LNCaP clone FGC (cell line): ENCODE results near the gene TRAK1.
"Not testable (repeated sequence)": the region's sequence is repeated elsewhere in the genome, so short reads cannot be mapped to it uniquely, and the experiment has no call there.

Experiments used
- DNase-seq: peaks from one replicate; pipeline ENCODE4 v3.0.0-alpha.2; 2011; ENCODE audit warnings: low read depth
- H3K4me3 ChIP-seq: 2 replicates; pipeline ENCODE4 v1.5.1; 2011; ENCODE audit warnings: mild to moderate bottlenecking, low read depth, low read length, control low read depth
- CTCF ChIP-seq: IDR thresholded peaks from 2 replicates; pipeline ENCODE4 v1.5.1; 2012; ENCODE audit warnings: mild to moderate bottlenecking; ENCODE audit not compliant: control insufficient read depth, insufficient read depth; ENCODE audit errors: extremely low read depth

The TRAK1 gene

DNA sequence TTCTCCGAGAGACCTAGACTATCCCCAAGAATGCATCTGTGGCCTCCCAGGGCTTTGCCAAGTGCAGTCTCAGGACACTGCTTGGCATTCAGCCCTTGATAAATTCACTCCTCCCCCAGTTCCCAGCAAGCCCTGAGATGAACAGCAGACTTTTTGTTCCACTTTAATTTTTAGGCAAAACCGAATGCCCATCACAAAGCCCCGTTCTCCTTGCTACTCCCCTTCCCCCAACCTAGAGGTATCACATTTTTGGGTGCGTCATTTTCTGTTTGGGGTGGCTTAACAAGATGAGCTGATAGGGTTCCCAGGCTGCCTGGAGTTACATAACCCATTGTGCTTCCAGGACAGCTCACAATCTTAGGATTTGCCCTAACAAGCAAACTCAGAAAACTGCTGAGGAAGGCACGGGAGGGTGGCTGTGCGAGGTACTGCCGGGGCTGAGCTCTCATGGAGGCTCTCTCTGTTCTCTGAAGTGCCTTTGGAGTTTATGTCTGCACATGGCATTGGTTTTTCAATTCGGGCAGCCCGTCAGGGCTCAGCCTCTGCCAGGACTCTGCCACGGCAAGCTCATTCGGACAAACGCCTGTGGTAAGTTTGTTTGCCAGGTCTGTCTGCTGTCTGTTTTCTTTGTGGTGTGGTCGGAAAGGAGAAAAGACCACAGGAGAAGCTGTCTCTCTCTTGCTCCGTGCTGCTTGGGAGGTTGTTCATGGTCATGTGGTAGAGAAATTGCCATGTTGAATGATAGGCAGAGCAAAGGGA, at the start of gene TRAK1:
TRAK1 (plus strand) TSS at position 385 of the 759 bp plus-strand sequence; CDS start at position 498, 113 bp downstream.
- no peak within 1 kb of the TSS for H3K4me3 ChIP-seq
- TF ChIP-seq CTCF: no peak
- DNase-seq: no peak

DNA sequence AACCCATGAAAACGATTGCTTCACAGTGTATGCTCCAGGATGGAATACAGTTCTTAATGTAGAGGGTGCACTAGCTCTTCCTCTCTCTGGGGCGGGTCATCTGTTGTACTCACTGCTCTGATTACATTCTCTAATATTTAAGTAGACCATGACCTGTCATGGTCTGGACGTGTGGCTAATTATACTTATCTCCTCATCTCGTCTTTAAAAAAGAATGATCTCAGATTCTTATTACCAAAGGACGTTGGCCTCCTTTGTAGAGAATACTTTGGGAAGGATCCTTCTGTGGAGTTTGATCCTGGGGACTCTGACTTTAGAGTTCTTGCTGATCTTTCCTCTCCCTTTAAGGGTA, 48.4 kb upstream of the TRAK1 start:
- DNase-seq: no peak
- TF ChIP-seq CTCF: no peak
- no peak overlapping the region for H3K4me3 ChIP-seq

- DNase-seq: no peak
- no peak overlapping the region for H3K4me3 ChIP-seq
- no peak for TF ChIP-seq CTCF
These were observed 47.9 kb upstream of the TRAK1 start for GRCh38 chr3:42043099-42043813.

DNA sequence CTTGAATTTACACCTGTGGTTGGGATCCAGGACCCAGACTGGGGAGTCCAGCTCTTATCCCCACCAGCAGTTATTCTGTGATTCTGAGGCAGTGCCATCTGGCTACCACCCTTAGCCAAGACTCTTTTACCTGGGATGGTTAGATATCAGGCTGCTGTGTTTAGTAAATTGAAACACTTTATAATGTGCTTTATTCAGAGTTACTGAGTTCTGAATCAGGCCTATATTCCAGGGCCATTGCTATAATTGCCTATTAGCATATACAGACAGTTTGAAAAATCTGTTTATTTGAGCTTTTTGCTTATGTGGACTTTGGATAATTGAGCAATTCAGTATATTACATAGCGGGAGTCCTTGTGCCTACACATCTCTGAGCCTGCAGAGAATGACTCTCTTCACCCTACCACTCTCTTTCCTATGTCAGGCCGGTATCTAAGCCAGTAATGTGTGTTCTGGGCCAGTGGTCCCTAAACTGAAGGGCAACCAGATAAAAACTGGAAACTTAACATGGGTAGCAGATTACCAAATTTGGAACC, 45.4 kb upstream of the TRAK1 start:
- H3K4me3 ChIP-seq: no peak overlapping the region
- no peak for DNase-seq
- no peak for TF ChIP-seq CTCF

DNA sequence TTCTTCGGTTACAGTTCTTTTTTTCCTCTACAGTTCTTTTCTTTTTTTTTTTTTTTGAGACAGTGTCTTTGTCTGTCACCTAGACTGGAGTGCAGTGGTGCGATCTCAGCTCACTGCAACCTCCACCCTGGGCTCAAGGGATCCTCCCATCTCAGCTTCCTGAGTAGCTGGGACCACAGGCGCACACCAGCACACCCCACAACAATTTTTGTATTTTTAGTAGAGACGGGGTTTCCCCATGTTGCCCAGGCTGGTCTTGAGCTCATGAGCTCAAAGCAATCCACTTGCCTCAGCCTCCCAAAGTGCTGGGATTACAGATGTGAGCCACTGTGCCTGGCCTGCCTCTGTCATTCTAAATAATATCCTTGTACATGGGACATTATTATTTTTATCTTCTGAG, 42.6 kb upstream of the TRAK1 start:
- H3K4me3 ChIP-seq, DNase-seq: not testable (repeated sequence)

- no peak for TF ChIP-seq CTCF
- H3K4me3 ChIP-seq: no peak overlapping the region
- no peak for DNase-seq
These were observed 41.0 kb upstream of the TRAK1 start for GRCh38 chr3:42050126-42050525.

DNA sequence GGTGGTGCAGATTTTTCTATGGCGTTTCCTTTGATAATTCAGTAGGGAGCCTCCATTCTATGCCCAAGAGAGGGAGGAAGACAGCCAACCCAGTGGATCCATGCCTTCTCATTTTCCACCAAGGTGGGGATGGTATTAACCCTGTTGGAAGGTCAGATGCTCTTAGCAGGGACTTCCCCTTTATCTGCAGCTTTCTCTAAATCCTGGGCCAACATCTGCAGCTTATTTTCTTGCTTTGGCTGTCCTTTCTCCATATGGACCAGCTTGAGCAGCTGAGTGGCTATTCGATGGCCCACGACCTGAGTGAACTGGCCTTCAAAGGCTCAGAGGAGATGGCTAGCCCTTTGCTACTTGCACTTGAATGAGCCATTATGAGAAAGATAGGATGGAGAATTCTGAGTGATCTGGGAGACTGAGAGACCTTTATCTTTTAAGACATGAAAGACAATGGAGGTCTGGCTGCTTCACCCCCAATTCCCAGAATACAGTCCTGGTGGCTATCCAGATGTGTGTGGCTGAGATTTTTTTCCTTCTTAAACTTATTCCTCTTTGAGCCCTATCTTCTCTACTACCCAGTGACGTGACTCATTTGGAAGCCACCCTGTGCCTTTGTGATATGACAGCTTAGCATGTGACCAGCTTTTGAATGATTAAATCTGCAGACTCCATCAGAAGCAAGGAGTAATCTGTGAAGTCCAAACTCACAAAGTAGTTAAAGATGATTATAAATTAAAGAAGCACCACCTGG, 39.6 kb upstream of the TRAK1 start:
- DNase-seq: no peak
- no peak overlapping the region for H3K4me3 ChIP-seq
- TF ChIP-seq CTCF: no peak
